Trophoblast cell (in vitro differentiated cells and primary cell): ENCODE measurements around the gene NUP37.
A peak's percentile ranks its signal among the peaks of the same experiment; 100 is the strongest.

Source experiments
- DNase-seq, 2 donors: peaks; one replicate each; pipeline ENCODE4 v3.0.0-alpha.2; 2016
- H2AFZ ChIP-seq: 2 replicates; pipeline ENCODE4 v1.6.1; 2013; ENCODE audit warnings: low read length, moderate library complexity, mild to moderate bottlenecking; ENCODE audit not compliant: insufficient read depth, poor library complexity
- H2AK5ac ChIP-seq: 2 replicates; pipeline ENCODE4 v1.6.1; 2013; ENCODE audit warnings: mild to moderate bottlenecking, low read length
- H2BK120ac ChIP-seq: 2 replicates; pipeline ENCODE4 v1.6.1; 2013; ENCODE audit warnings: low read length, mild to moderate bottlenecking, moderate library complexity; ENCODE audit not compliant: insufficient read depth, poor library complexity
- H2BK12ac ChIP-seq: 2 replicates; pipeline ENCODE4 v1.6.1; 2013; ENCODE audit warnings: mild to moderate bottlenecking, low read length, moderate library complexity
- H2BK5ac ChIP-seq: 2 replicates; pipeline ENCODE4 v1.6.1; 2013; ENCODE audit warnings: low read length, low read depth, moderate library complexity, mild to moderate bottlenecking; ENCODE audit not compliant: poor library complexity
- H3K14ac ChIP-seq: 2 replicates; pipeline ENCODE4 v1.6.1; 2013; ENCODE audit warnings: mild to moderate bottlenecking, low read length
- H3K18ac ChIP-seq: 2 replicates; pipeline ENCODE4 v1.6.1; 2013; ENCODE audit warnings: mild to moderate bottlenecking, low read length
- H3K23ac ChIP-seq: 2 replicates; pipeline ENCODE4 v1.6.1; 2013; ENCODE audit warnings: low read length
- H3K27ac ChIP-seq: 2 replicates; pipeline ENCODE4 v1.5.1; 2013; ENCODE audit warnings: low read depth, mild to moderate bottlenecking, inconsistent platforms, low read length, moderate library complexity
- H3K27me3 ChIP-seq: 2 replicates; pipeline ENCODE4 v1.6.1; 2013; ENCODE audit warnings: inconsistent platforms, mild to moderate bottlenecking, low read length, moderate library complexity; ENCODE audit not compliant: insufficient read depth
- H3K36me3 ChIP-seq, 2 experiments: 1 replicate in 1 of 2; 2 replicates in 1 of 2; pipeline ENCODE4 v1.6.1; 2013; ENCODE audit warnings: low read length in 2 of 2, mild to moderate bottlenecking in 2 of 2, moderate library complexity in 1 of 2; ENCODE audit not compliant: insufficient read depth in 2 of 2, control insufficient read depth in 1 of 2
- H3K4ac ChIP-seq: 2 replicates; pipeline ENCODE4 v1.6.1; 2013; ENCODE audit warnings: low read depth, mild to moderate bottlenecking, low read length, moderate library complexity
- H3K4me1 ChIP-seq, 2 experiments: 1 replicate in 1 of 2; 2 replicates in 1 of 2; pipeline ENCODE4 v1.6.1; 2013; ENCODE audit warnings: low read length in 2 of 2, mild to moderate bottlenecking in 2 of 2, moderate library complexity in 1 of 2; ENCODE audit not compliant: insufficient read depth in 2 of 2, control insufficient read depth in 1 of 2
- H3K4me2 ChIP-seq: 2 replicates; pipeline ENCODE4 v1.6.1; 2013; ENCODE audit warnings: inconsistent platforms, mild to moderate bottlenecking, low read length, moderate library complexity
- H3K4me3 ChIP-seq: 2 replicates; pipeline ENCODE4 v1.5.1; 2013; ENCODE audit warnings: mild to moderate bottlenecking, low read depth, low read length, inconsistent platforms
- H3K79me1 ChIP-seq: one replicate; pipeline ENCODE4 v1.6.1; 2013; ENCODE audit warnings: low read length
- H3K79me2 ChIP-seq: 2 replicates; pipeline ENCODE4 v1.6.1; 2013; ENCODE audit warnings: low read length, mild to moderate bottlenecking; ENCODE audit not compliant: control insufficient read depth, insufficient read depth, poor library complexity
- H3K9ac ChIP-seq: 2 replicates; pipeline ENCODE4 v1.6.1; 2013; ENCODE audit warnings: mild to moderate bottlenecking, low read length
- H3K9me3 ChIP-seq: 2 replicates; pipeline ENCODE4 v1.6.1; 2013; ENCODE audit warnings: low read depth, mild to moderate bottlenecking, control low read depth, inconsistent platforms, low read length; ENCODE audit not compliant: insufficient read depth
- H4K12ac ChIP-seq: 2 replicates; pipeline ENCODE4 v1.6.1; 2013; ENCODE audit warnings: low read depth, mild to moderate bottlenecking, low read length, moderate library complexity
- H4K8ac ChIP-seq: 2 replicates; pipeline ENCODE4 v1.6.1; 2013; ENCODE audit warnings: low read depth, mild to moderate bottlenecking, low read length, moderate library complexity
- H4K91ac ChIP-seq: one replicate; pipeline ENCODE4 v1.6.1; 2013; ENCODE audit warnings: low read depth, mild to moderate bottlenecking, low read length, moderate library complexity
- WGBS: extraction: QIAGEN DNeasy Blood & Tissue Kit; methylation state at CpG from one replicate; pipeline ENCODE4 v1.1.7; 2013; ENCODE audit warnings: missing lambda C conversion rate; ENCODE audit not compliant: insufficient read length, insufficient coverage; ENCODE audit errors: extremely low coverage; 5-methylcytosine and 5-hydroxymethylcytosine counted together

The NUP37 gene

DNA sequence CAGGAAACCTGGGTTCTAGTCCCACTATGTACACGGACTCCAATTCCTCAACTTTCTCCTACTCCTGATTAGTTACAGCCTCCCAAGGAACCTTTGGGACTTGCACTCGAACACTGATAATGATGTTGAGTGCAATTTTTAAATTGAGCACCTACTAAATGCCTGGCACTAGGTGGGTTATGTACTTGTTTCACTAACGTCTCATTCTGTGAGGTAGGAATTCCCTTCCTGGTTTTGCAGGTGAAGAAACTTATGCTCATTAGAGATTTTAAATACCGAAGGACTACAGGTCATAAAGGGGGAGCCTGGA, 605 bp upstream of the NUP37 start:
- Histone ChIP-seq H3K9ac (peak overlapping the region; percentile 79), H3K4me3 (peak overlapping the region; percentile 86), H4K91ac (no peak overlapping the region), H2AFZ (no peak overlapping the region), H3K4me1 (peaks cover 3 to 4% of the 10 kb centered on the region in 2 experiments), H3K36me3 (peaks cover 5% of the 10 kb centered on the region in 2 experiments), H2BK5ac (no peak overlapping the region), H3K4ac (no peak overlapping the region), H3K79me2 (peaks cover 2% of the 10 kb centered on the region), H2BK12ac (no peak overlapping the region), H3K23ac (no peak overlapping the region), H2BK120ac (no peak overlapping the region), H3K14ac (no peak overlapping the region), H3K79me1 (peaks cover 9% of the 10 kb centered on the region), H3K4me2 (peak overlapping the region; percentile 63), H2AK5ac (no peak overlapping the region), H4K12ac (no peak overlapping the region), H4K8ac (no peak overlapping the region), H3K27me3 (no peaks in the 10 kb centered on the region), H3K27ac (peak overlapping the region; percentile 72), H3K18ac (no peak overlapping the region), H3K9me3 (no peaks in the 10 kb centered on the region)
- no peak for DNase-seq
- no CpG with 5 or more reads among the region's 4 CpGs for WGBS

DNA sequence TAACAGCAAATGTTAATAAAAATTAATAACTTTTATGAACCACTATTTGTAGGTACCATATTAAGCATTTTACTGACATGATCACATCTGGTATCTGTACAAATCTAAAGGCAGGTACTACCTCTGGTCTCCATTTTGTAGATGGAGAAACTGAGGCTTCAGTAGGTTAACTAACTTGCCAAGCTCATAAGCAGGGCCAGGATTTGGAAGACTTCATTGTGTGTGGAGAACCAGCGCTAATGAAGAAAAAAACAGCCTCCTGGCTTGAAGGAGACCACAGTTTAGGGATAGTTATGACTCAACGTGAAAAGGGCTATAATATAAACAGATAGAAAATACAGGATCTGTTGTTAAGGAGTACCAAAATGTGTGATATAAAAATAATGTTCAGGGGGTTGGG, 1.0 kb downstream of the NUP37 start:
- no peak overlapping the region for H3K9ac ChIP-seq
- no peak overlapping the region for H2BK120ac ChIP-seq
- H3K23ac ChIP-seq, result no peak overlapping the region
- no peak for DNase-seq
- no peaks in the 10 kb centered on the region for H3K27me3 ChIP-seq
- no peak overlapping the region for H3K18ac ChIP-seq
- H3K79me2 ChIP-seq, result peaks cover 2% of the 10 kb centered on the region
- no peak overlapping the region for H3K4ac ChIP-seq
- peaks cover 3 to 4% of the 10 kb centered on the region in 2 experiments for H3K4me1 ChIP-seq
- H3K4me2 ChIP-seq, result peak overlapping the region; percentile 82
- H2AK5ac ChIP-seq, result no peak overlapping the region
- H2BK5ac ChIP-seq, result no peak overlapping the region
- no peak overlapping the region for H4K91ac ChIP-seq
- H3K14ac ChIP-seq, result no peak overlapping the region
- H4K8ac ChIP-seq, result no peak overlapping the region
- no CpG with 5 or more reads among the region's 2 CpGs for WGBS
- H3K4me3 ChIP-seq, result no peak overlapping the region
- H3K9me3 ChIP-seq, result no peaks in the 10 kb centered on the region
- no peak overlapping the region for H2AFZ ChIP-seq
- peaks cover 9% of the 10 kb centered on the region for H3K79me1 ChIP-seq
- H3K27ac ChIP-seq, result no peak overlapping the region
- peaks cover 5% of the 10 kb centered on the region in 2 experiments for H3K36me3 ChIP-seq
- no peak overlapping the region for H2BK12ac ChIP-seq
- no peak overlapping the region for H4K12ac ChIP-seq

DNA sequence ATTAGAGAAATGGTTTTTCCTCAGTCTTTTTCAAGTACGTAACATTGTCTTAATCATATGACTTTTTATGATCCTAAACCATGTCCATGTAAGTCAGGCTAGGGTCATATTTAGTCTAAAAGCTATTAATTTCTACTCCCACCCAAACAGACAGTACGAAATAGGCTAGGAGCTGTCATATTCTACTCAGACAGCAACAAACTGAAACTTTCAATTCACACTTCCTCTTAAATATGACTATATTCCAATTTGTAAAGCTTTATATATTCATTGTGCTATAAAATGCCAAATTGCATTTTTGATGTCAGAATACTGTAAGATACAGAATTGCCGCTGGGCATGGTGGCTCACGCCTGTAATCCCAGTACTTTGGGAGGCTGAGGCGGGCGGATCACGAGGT, 3.5 kb downstream of the NUP37 start:
- Histone ChIP-seq H4K12ac (no peak overlapping the region), H4K91ac (no peak overlapping the region), H3K4ac (no peak overlapping the region), H3K36me3 (peaks cover 5 to 8% of the 10 kb centered on the region in 2 experiments), H4K8ac (no peak overlapping the region), H3K79me1 (peaks cover 9% of the 10 kb centered on the region), H2BK120ac (no peak overlapping the region), H3K27me3 (no peaks in the 10 kb centered on the region), H3K27ac (no peak overlapping the region), H3K18ac (no peak overlapping the region), H2AFZ (no peak overlapping the region), H3K4me3 (no peak overlapping the region), H3K23ac (no peak overlapping the region), H2BK5ac (no peak overlapping the region), H3K4me1 (peaks cover 3 to 4% of the 10 kb centered on the region in 2 experiments), H3K9me3 (no peaks in the 10 kb centered on the region), H3K79me2 (peaks cover 2% of the 10 kb centered on the region), H3K4me2 (no peak overlapping the region), H2AK5ac (no peak overlapping the region), H3K14ac (no peak overlapping the region), H3K9ac (no peak overlapping the region), H2BK12ac (no peak overlapping the region)
- WGBS, result no CpG with 5 or more reads among the region's 7 CpGs
- DNase-seq, result no peak

DNA sequence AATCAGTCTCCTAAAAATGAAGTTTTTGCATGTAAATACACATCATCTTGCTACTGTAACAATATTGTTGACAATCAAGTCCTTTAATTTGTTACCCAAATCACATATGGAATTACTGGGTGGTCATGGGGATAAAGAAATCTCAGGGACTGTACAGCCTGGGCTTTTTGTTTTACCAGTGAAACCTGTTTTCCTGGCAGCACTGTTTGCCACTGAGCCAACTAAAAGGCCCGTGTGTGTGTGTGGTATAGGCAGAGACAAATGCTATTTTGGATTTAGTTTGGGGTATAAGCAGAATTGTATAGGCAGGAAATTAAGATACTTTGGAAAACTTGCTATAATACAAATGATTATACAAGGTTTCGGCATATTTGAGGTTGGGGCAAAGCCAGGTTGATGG, 5.7 kb downstream of the NUP37 start:
- Histone ChIP-seq H2AK5ac (no peak overlapping the region), H2BK120ac (no peak overlapping the region), H3K4ac (no peak overlapping the region), H2AFZ (no peak overlapping the region), H4K12ac (no peak overlapping the region), H4K91ac (no peak overlapping the region), H3K79me1 (no peaks in the 10 kb centered on the region), H3K4me2 (no peak overlapping the region), H3K79me2 (no peaks in the 10 kb centered on the region), H3K36me3 (peaks cover 11 to 14% of the 10 kb centered on the region in 2 experiments), H3K4me3 (no peak overlapping the region), H2BK5ac (no peak overlapping the region), H3K4me1 (peaks cover 0 to 1% of the 10 kb centered on the region in 2 experiments), H4K8ac (no peak overlapping the region), H3K9ac (no peak overlapping the region), H2BK12ac (no peak overlapping the region), H3K27ac (no peak overlapping the region), H3K18ac (no peak overlapping the region), H3K27me3 (no peaks in the 10 kb centered on the region), H3K9me3 (no peaks in the 10 kb centered on the region), H3K14ac (no peak overlapping the region), H3K23ac (no peak overlapping the region)
- WGBS, result no CpG with 5 or more reads among the region's 2 CpGs
- no peak for DNase-seq
